Stimulated activated CD8-positive, alpha-beta memory T cell treated with anti-CD3 and anti-CD28 coated beads, Interleukin-4, amount 100 ng/mL, for 48 hours (primary cell): ENCODE data around the gene ANKRD35.
"Not testable (repeated sequence)": the region's sequence is repeated elsewhere in the genome, so short reads cannot be mapped to it uniquely, and the experiment has no call there.

Experiments
- DNase-seq: peaks from one replicate; pipeline ENCODE4 v3.0.0-alpha.2; 2020

Gene ANKRD35

GRCh38 chr1:145885738-145886287 lies at the start of gene ANKRD35:
TSS of gene ANKRD35 (minus strand) at chr1:145885866. CDS start at chr1:145885758, 108 bp downstream.
- peak; percentile 92 for DNase-seq

GRCh38 chr1:145932522-145933009 lies 46.9 kb upstream of the ANKRD35 start:
- not testable (repeated sequence) for DNase-seq

GRCh38 chr1:145927916-145928643 lies 42.4 kb upstream of the ANKRD35 start:
- peak; percentile 36 for DNase-seq

- peak; percentile 92 for DNase-seq
Observed at GRCh38 chr1:145927063-145927886, 41.6 kb upstream of the ANKRD35 start, which contains the start of gene RBM8A. TSS of gene RBM8A (minus strand) at chr1:145927484. CDS start at chr1:145927426, 58 bp downstream.

- peak; percentile 71 for DNase-seq
Observed at GRCh38 chr1:145926686-145927062, 41.0 kb upstream of the ANKRD35 start.

- DNase-seq, result no peak
Observed at GRCh38 chr1:145922266-145922665, 36.6 kb upstream of the ANKRD35 start.

- DNase-seq, result not testable (repeated sequence)
Observed at GRCh38 chr1:145920297-145920696, 34.6 kb upstream of the ANKRD35 start.

GRCh38 chr1:145918992-145919939 lies 33.6 kb upstream of the ANKRD35 start:
- DNase-seq, result peak; percentile 46

- peak; percentile 94 for DNase-seq
Observed at GRCh38 chr1:145918144-145918991, 32.7 kb upstream of the ANKRD35 start, which contains the start of gene PEX11B. TSS of gene PEX11B (minus strand) at chr1:145918717. CDS start at chr1:145918688, 29 bp downstream.

GRCh38 chr1:145917595-145917994 lies 31.9 kb upstream of the ANKRD35 start:
- no peak for DNase-seq

GRCh38 chr1:145916745-145917144 lies 31.1 kb upstream of the ANKRD35 start:
- DNase-seq, result no peak

GRCh38 chr1:145912128-145912641 lies 26.5 kb upstream of the ANKRD35 start:
- no peak for DNase-seq

- DNase-seq, result no peak
Observed at GRCh38 chr1:145908653-145909052, 23.0 kb upstream of the ANKRD35 start.

- no peak for DNase-seq
Observed at GRCh38 chr1:145906954-145907753, 21.5 kb upstream of the ANKRD35 start.

- no peak for DNase-seq
Observed at GRCh38 chr1:145901312-145902021, 15.8 kb upstream of the ANKRD35 start.

- no peak for DNase-seq
Observed at GRCh38 chr1:145898756-145899155, 13.1 kb upstream of the ANKRD35 start.

GRCh38 chr1:145897969-145898368 lies 12.3 kb upstream of the ANKRD35 start:
- DNase-seq, result no peak

GRCh38 chr1:145895471-145895870 lies 9.8 kb upstream of the ANKRD35 start:
- no peak for DNase-seq

GRCh38 chr1:145893306-145894055 lies 7.8 kb upstream of the ANKRD35 start:
- DNase-seq, result no peak
